NCI-H2171 (cell line): ENCODE measurements around the gene ANAPC16.
"Not testable (repeated sequence)": the region's sequence is repeated elsewhere in the genome, so short reads cannot be mapped to it uniquely, and the experiment has no call there.

Experiments used
- DNase-seq: peaks from one replicate; lab custom pipeline; 2025; lab: John Stamatoyannopoulos, UW

ANAPC16 gene

GRCh38 chr10:72265508-72265907, 49.7 kb downstream of the ANAPC16 start:
- no peak for DNase-seq

GRCh38 chr10:72265990-72266865, 50.4 kb downstream of the ANAPC16 start:
- no peak for DNase-seq

GRCh38 chr10:72267381-72267780, 51.6 kb downstream of the ANAPC16 start:
- DNase-seq, result no peak

GRCh38 chr10:72267819-72268399, 52.1 kb downstream of the ANAPC16 start:
- DNase-seq, result no peak

- DNase-seq, result not testable (repeated sequence)
These were observed 52.8 kb downstream of the ANAPC16 start for GRCh38 chr10:72268475-72269200.

- DNase-seq, result no peak
These were observed 54.9 kb downstream of the ANAPC16 start for GRCh38 chr10:72270607-72271281.

- peak; percentile 6 for DNase-seq
These were observed 57.0 kb downstream of the ANAPC16 start for GRCh38 chr10:72272689-72273409.

GRCh38 chr10:72273410-72274212, 57.8 kb downstream of the ANAPC16 start, which contains the start of gene DDIT4:
Gene DDIT4, plus strand, starts transcription at chr10:72273924. Its CDS starts 293 bp downstream, at chr10:72274217.
- peak; percentile 89 for DNase-seq

GRCh38 chr10:72274213-72274729, 58.5 kb downstream of the ANAPC16 start:
- no peak for DNase-seq

GRCh38 chr10:72274730-72275350, 59.0 kb downstream of the ANAPC16 start:
- DNase-seq, result peak; percentile 19

GRCh38 chr10:72275351-72276012, 59.7 kb downstream of the ANAPC16 start:
- DNase-seq, result peak; percentile 59

GRCh38 chr10:72276013-72276387, 60.2 kb downstream of the ANAPC16 start:
- DNase-seq, result peak; percentile 63

GRCh38 chr10:72276421-72277339, 60.9 kb downstream of the ANAPC16 start:
- DNase-seq, result no peak

GRCh38 chr10:72277340-72277995, 61.7 kb downstream of the ANAPC16 start:
- DNase-seq, result no peak

GRCh38 chr10:72277996-72278667, 62.3 kb downstream of the ANAPC16 start:
- no peak for DNase-seq

GRCh38 chr10:72278668-72279393, 63.0 kb downstream of the ANAPC16 start:
- no peak for DNase-seq
